ENCODE data around the gene CHN1.

DNA sequence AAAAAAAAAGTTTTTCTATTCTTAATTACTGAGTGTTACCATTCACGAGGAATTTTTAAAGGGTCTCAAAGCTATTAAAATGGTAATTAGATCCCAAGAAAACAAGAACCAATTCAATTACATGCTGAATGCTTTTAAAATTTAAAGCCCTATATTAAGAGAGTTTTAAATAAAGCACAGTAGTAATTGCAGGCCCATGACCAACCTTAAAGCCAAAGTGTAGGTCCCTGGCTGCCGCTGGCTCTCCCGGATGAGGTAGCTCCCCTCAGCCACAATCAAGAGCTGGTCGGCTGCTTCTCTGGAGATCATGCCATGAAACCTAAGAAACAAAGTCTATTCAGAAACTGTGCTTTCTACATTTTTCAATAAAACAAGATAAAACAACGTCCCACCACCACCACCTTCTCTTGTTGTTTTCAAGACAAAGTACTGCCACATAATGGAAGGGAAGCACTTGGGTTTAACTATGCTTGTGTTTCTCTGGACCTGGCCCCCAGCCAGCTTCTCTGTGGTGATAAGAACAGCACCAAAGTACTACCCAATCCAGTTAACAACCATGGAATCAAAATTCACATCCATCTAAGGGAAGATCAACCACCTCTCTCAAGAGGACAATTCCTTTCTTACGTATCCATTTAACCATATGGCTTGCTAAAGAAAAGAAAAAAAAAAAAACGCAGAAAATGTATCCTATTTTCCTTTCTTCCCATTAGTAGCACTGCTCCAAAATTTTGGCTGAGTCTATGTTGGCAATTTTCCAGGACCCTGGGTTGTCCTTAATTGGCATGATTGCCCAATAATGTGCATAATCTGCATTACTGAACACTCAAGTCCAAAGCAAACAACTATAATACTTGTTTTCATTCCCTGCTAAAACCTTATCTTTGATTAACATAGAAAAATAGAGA is 90.1 kb downstream of the CHN1 start:
- TF ChIP-seq, protein P1, sequence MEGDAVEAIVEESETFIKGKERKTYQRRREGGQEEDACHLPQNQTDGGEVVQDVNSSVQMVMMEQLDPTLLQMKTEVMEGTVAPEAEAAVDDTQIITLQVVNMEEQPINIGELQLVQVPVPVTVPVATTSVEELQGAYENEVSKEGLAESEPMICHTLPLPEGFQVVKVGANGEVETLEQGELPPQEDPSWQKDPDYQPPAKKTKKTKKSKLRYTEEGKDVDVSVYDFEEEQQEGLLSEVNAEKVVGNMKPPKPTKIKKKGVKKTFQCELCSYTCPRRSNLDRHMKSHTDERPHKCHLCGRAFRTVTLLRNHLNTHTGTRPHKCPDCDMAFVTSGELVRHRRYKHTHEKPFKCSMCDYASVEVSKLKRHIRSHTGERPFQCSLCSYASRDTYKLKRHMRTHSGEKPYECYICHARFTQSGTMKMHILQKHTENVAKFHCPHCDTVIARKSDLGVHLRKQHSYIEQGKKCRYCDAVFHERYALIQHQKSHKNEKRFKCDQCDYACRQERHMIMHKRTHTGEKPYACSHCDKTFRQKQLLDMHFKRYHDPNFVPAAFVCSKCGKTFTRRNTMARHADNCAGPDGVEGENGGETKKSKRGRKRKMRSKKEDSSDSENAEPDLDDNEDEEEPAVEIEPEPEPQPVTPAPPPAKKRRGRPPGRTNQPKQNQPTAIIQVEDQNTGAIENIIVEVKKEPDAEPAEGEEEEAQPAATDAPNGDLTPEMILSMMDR (IDR thresholded peaks at IDR 0.05; ENCODE audit: low read depth, low read length, poor library complexity, severe bottlenecking): no peak
- TF ChIP-seq EZH2phosphoT487 (IDR thresholded peaks at IDR 0.05; ENCODE audit: borderline replicate concordance, low read length): no peak
